Endothelial cell (in vitro differentiated cells): Measurements from ENCODE around the gene GUCY1A1. TPM values are rescaled to one million over a fixed set of nuclear protein-coding genes. Genes with fewer than 3 reads are reported as not detected.

Experiments used
- DNase-seq: peaks from one replicate; pipeline ENCODE4 v3.0.0; 2021; ENCODE audit warnings: low spot score
- H3K27ac Mint-ChIP-seq: one replicate; pipeline ENCODE4 v1.8.0; 2021; ENCODE audit warnings: mixed read lengths, inconsistent platforms; ENCODE audit not compliant: unreplicated experiment
- H3K27me3 Mint-ChIP-seq: one replicate; pipeline ENCODE4 v1.8.0; 2021; ENCODE audit warnings: mild to moderate bottlenecking, moderate library complexity, mixed read lengths, inconsistent platforms; ENCODE audit not compliant: unreplicated experiment
- H3K36me3 Mint-ChIP-seq: one replicate; pipeline ENCODE4 v1.8.0; 2021; ENCODE audit warnings: mild to moderate bottlenecking, low read depth, mixed read lengths, inconsistent platforms; ENCODE audit not compliant: unreplicated experiment
- H3K4me1 Mint-ChIP-seq: one replicate; pipeline ENCODE4 v1.8.0; 2021; ENCODE audit warnings: mild to moderate bottlenecking, mixed read lengths, inconsistent platforms; ENCODE audit not compliant: unreplicated experiment
- H3K4me3 Mint-ChIP-seq: one replicate; pipeline ENCODE4 v1.8.0; 2021; ENCODE audit warnings: mild to moderate bottlenecking, mixed read lengths, inconsistent platforms; ENCODE audit not compliant: unreplicated experiment
- H3K9me3 Mint-ChIP-seq: one replicate; pipeline ENCODE4 v1.8.0; 2021; ENCODE audit warnings: mixed read lengths, inconsistent platforms; ENCODE audit not compliant: unreplicated experiment
- total RNA-seq: library from RNA; stranded (reverse); fragmentation: NEBNext Ultra II Directional; extraction: Animal tissue kit (Norgen Biotek cat#: 25700); gene quantifications from one replicate; pipeline ENCODE4 v1.2.1, GENCODE V29; 2021; ENCODE audit not compliant: unreplicated experiment
- TF ChIP-seq, protein P1 (sequence below): fragments of 200-600 bp; sonication (generic); IDR thresholded peaks from one replicate; pipeline ENCODE4 v1.5.0; 2021; ENCODE audit warnings: antibody characterized with exemption; ENCODE audit not compliant: unreplicated experiment

The GUCY1A1 gene
- total RNA-seq, 1 donor from 2014 or later: not detected

DNA sequence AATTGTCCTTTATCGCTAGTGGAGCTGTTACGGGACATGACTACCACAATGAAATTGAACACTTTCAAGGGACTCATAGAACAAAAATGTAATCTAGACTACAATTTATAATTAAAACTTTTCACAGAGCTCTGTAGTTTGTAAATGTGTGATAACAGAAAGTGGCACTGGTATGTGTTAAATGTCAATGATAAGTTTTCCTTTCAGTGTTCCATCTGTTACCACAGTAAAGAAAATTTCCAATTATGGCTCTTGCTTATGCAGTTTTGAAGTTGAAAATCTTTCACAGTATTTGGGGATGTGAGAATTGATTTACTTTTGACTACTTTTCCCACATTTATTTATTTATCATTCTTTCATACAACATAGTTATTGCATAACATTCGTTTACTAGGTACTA is 40.1 kb upstream of the GUCY1A1 start:
- Mint-ChIP-seq H3K36me3 (no peaks in the 10 kb centered on the region), H3K9me3 (no peaks in the 10 kb centered on the region), H3K4me3 (no peak overlapping the region), H3K4me1 (peaks cover 6% of the 10 kb centered on the region), H3K27me3 (no peaks in the 10 kb centered on the region), H3K27ac (no peak overlapping the region)
- DNase-seq: no peak
- TF ChIP-seq, protein P1, sequence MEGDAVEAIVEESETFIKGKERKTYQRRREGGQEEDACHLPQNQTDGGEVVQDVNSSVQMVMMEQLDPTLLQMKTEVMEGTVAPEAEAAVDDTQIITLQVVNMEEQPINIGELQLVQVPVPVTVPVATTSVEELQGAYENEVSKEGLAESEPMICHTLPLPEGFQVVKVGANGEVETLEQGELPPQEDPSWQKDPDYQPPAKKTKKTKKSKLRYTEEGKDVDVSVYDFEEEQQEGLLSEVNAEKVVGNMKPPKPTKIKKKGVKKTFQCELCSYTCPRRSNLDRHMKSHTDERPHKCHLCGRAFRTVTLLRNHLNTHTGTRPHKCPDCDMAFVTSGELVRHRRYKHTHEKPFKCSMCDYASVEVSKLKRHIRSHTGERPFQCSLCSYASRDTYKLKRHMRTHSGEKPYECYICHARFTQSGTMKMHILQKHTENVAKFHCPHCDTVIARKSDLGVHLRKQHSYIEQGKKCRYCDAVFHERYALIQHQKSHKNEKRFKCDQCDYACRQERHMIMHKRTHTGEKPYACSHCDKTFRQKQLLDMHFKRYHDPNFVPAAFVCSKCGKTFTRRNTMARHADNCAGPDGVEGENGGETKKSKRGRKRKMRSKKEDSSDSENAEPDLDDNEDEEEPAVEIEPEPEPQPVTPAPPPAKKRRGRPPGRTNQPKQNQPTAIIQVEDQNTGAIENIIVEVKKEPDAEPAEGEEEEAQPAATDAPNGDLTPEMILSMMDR: no peak

DNA sequence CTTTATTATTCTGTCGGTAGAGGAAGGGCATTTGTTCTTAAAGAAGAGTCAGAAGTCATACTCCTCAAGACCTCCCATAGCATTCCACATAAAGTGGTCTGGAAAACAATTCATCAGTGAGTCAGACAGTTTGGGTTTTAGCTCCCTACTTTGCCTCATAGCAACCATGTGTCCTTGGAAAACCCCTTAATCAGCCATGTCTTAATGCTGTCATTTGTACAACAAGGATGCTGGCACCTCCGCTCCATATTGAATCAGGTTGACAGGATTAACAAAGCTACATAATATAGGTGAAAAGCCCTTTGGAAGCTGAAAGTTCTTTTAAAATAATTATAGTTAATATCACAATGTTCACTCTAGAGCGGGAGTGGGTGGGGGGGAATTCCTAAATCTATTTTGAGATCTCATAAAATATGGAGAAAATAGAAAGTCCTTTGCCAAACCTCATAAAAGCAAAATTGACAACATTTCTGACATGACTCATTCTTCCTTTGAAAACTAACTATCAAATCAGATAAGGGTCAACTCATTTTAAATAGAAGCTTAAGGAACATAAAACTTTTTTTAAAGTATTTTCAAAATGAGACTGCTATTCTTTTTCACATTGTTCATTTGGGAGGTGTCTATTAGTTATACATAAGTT is 37.3 kb upstream of the GUCY1A1 start:
- Mint-ChIP-seq H3K4me1 (no peaks in the 10 kb centered on the region), H3K27me3 (no peaks in the 10 kb centered on the region), H3K4me3 (no peak overlapping the region), H3K27ac (no peak overlapping the region), H3K9me3 (no peaks in the 10 kb centered on the region), H3K36me3 (no peaks in the 10 kb centered on the region)
- TF ChIP-seq, protein P1: no peak
- no peak for DNase-seq

DNA sequence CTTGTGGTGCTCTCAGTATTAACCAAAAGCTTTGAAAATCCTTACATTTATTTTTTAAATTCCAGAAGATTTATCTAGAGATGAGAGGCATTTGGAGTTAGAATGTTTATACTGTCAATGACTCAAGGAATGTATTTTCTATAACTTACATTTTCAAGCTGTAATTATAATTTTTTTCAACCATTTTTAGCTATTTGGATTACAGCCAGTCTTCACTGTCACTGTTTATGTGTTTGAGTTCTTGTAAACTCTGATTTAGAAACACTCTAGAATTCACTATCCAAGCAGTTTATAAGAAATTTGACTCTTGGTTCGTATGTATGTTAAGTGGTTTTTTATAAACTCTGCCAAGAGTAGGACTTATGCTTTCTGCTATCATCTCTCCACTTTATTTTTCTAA is 36.7 kb upstream of the GUCY1A1 start:
- Mint-ChIP-seq H3K27me3 (no peaks in the 10 kb centered on the region), H3K9me3 (no peaks in the 10 kb centered on the region), H3K27ac (no peak overlapping the region), H3K36me3 (no peaks in the 10 kb centered on the region), H3K4me3 (no peak overlapping the region), H3K4me1 (no peaks in the 10 kb centered on the region)
- TF ChIP-seq, protein P1: no peak
- DNase-seq: no peak

DNA sequence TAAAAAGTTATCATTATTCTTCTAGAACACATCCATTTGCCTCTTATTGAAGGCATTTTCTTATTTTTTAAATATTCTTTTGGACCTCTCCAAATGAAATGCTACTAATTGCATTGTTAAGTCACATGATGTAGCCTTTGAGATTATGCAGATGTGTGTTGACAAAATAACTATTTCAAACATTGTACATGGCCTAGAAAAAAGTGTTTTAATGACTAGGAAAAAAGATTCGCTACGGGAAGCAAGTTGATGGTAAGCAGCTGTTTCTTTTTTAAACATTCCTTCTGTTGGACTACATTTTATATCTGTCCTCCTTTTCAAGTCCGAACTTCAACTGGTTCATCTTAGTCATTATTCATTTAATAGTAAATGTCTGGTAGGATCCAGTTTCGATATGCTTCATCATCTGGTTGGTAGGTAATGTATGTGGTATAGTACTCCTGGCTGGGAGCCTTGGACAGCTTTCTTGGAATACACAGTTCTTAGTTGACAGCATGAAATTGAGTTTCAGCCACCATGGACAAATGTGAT is 34.3 kb upstream of the GUCY1A1 start:
- TF ChIP-seq, protein P1: no peak
- Mint-ChIP-seq H3K27ac (no peak overlapping the region), H3K4me3 (no peak overlapping the region), H3K9me3 (no peaks in the 10 kb centered on the region), H3K27me3 (no peaks in the 10 kb centered on the region), H3K36me3 (no peaks in the 10 kb centered on the region), H3K4me1 (no peaks in the 10 kb centered on the region)
- no peak for DNase-seq

DNA sequence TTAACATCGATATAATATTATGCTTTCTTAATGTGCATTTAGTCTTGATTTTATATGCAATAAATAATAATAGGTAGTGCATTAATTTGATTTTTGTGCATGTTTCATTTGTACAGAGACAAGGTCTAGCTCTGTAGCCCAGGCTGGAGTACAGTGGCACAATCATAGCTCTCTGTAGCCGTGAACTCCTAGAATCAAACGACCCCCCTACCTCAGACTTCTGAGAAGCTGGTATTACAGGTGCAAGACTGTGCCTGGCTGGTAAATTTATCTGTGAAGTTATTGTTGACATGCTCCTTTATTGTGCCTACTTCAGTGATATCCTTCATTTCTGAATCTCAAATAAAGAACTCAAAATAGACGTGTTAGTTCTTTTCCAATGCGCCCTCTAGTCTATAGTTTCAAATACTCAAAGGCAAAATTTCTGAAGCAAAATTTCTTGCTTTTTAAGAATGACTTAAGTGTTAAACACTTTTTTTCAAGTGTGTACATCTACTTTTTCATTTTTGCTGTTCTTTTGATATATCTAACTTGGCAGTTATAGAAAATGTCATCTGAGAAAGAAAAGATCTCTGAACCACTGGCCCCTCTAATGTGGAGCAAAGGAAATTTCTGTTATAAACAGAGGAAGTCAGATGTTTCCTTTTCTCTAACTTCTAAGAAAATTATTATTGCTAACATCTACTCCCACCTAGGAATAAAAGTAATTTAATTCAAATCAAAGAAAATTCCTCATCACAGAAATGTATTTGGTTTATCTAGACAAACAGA is 28.3 kb upstream of the GUCY1A1 start:
- no peaks in the 10 kb centered on the region for H3K27me3 Mint-ChIP-seq
- H3K4me3 Mint-ChIP-seq: no peak overlapping the region
- H3K9me3 Mint-ChIP-seq: no peaks in the 10 kb centered on the region
- TF ChIP-seq, protein P1: no peak
- DNase-seq: no peak
- H3K4me1 Mint-ChIP-seq: peaks cover 19% of the 10 kb centered on the region
- H3K27ac Mint-ChIP-seq: no peak overlapping the region
- H3K36me3 Mint-ChIP-seq: no peaks in the 10 kb centered on the region
